Caki2 (cell line): ENCODE data around the gene SIAH2. TPM values are rescaled to one million over a fixed set of nuclear protein-coding genes. Genes with fewer than 3 reads are reported as not detected.
"Not testable (repeated sequence)": the region's sequence is repeated elsewhere in the genome, so short reads cannot be mapped to it uniquely, and the experiment has no call there.

Experiments used
- DNase-seq: peaks from one replicate; pipeline ENCODE4 v3.0.0-alpha.2; 2015; ENCODE audit warnings: low read depth
- in situ Hi-C: cut with HindIII; loops from 2 replicates; pipeline ENCODE4 v1.10.0; 2016; ENCODE audit warnings: low sequenced_read_pairs, low pct_unique_long_range_greater_than_20kb, mixed read lengths
- total RNA-seq: library from RNA; depleted of rRNA; stranded (reverse); fragments of >200 nt; shearing (Covaris generic); gene quantifications from 2 replicates; pipeline ENCODE4 v1.2.3, GENCODE V29; 2014; ENCODE audit warnings: low replicate concordance; rRNA removed

SIAH2 gene
- total RNA-seq, result 20.3 and 65.8 TPM in 2 replicates

GRCh38 chr3:150763122-150763840 is at the start of gene SIAH2:
Gene SIAH2 (minus strand): TSS chr3:150763169. CDS start chr3:150762849, 320 bp downstream.
- DNase-seq, result peak; percentile 97
- in situ Hi-C loops, result no loop called here

GRCh38 chr3:150811984-150812383 is 49.0 kb upstream of the SIAH2 start:
- DNase-seq, result no peak
- in situ Hi-C loops, result no loop called here

- in situ Hi-C loops, result no loop called here
- DNase-seq, result no peak
Observed at GRCh38 chr3:150810641-150811040, 47.7 kb upstream of the SIAH2 start.

GRCh38 chr3:150806185-150806835 is 43.3 kb upstream of the SIAH2 start:
- no peak for DNase-seq
- in situ Hi-C loops, result no loop called here

GRCh38 chr3:150805354-150805753 is 42.4 kb upstream of the SIAH2 start:
- in situ Hi-C loops, result no loop called here
- no peak for DNase-seq

GRCh38 chr3:150803440-150803985 is 40.5 kb upstream of the SIAH2 start:
- in situ Hi-C loops, result no loop called here
- no peak for DNase-seq

GRCh38 chr3:150800722-150801121 is 37.8 kb upstream of the SIAH2 start:
- DNase-seq, result no peak
- in situ Hi-C loops, result no loop called here

- in situ Hi-C loops, result no loop called here
- DNase-seq, result no peak
Observed at GRCh38 chr3:150798122-150798618, 35.2 kb upstream of the SIAH2 start.

GRCh38 chr3:150797155-150797554 is 34.2 kb upstream of the SIAH2 start:
- no peak for DNase-seq
- in situ Hi-C loops, result no loop called here

GRCh38 chr3:150796527-150796926 is 33.6 kb upstream of the SIAH2 start:
- DNase-seq, in situ Hi-C loops: not testable (repeated sequence)

- in situ Hi-C loops, result no loop called here
- no peak for DNase-seq
Observed at GRCh38 chr3:150793641-150794040, 30.7 kb upstream of the SIAH2 start.

GRCh38 chr3:150790629-150791028 is 27.7 kb upstream of the SIAH2 start:
- in situ Hi-C loops, result no loop called here
- DNase-seq, result no peak

GRCh38 chr3:150789451-150789850 is 26.5 kb upstream of the SIAH2 start:
- DNase-seq, result no peak
- in situ Hi-C loops, result no loop called here

GRCh38 chr3:150787741-150788370 is 24.9 kb upstream of the SIAH2 start:
- peak; percentile 35 for DNase-seq
- in situ Hi-C loops, result no loop called here

- in situ Hi-C loops, result no loop called here
- no peak for DNase-seq
Observed at GRCh38 chr3:150786791-150787190, 23.8 kb upstream of the SIAH2 start.

GRCh38 chr3:150784747-150785125 is 21.8 kb upstream of the SIAH2 start:
- DNase-seq, result no peak
- in situ Hi-C loops, result no loop called here

- DNase-seq, result no peak
- in situ Hi-C loops, result no loop called here
Observed at GRCh38 chr3:150783920-150784746, 21.2 kb upstream of the SIAH2 start.

- in situ Hi-C loops, result no loop called here
- no peak for DNase-seq
Observed at GRCh38 chr3:150783316-150783715, 20.3 kb upstream of the SIAH2 start.
